Parathyroid adenoma (tissue), 2 donors: ENCODE data around the gene CADM2.

Experiments used
- H2AFZ ChIP-seq: fragments of 300-600 bp; sonication (generic); one replicate; pipeline ENCODE4 v1.7.0; 2017; ENCODE audit warnings: antibody characterized with exemption, mild to moderate bottlenecking
- H3K27ac ChIP-seq: fragments of 300-600 bp; sonication (generic); one replicate; pipeline ENCODE4 v1.7.0; 2017
- H3K27me3 ChIP-seq: fragments of 300-600 bp; sonication (generic); one replicate; pipeline ENCODE4 v1.7.0; 2017; ENCODE audit warnings: low read length; ENCODE audit not compliant: control insufficient read depth, insufficient read depth
- H3K36me3 ChIP-seq: fragments of 300-600 bp; sonication (generic); one replicate; pipeline ENCODE4 v1.7.0; 2017; ENCODE audit warnings: low read length; ENCODE audit not compliant: control insufficient read depth, insufficient read depth
- H3K4me1 ChIP-seq: fragments of 300-600 bp; sonication (generic); one replicate; pipeline ENCODE4 v1.7.0; 2017; ENCODE audit warnings: control low read depth
- H3K4me2 ChIP-seq: fragments of 300-600 bp; sonication (generic); one replicate; pipeline ENCODE4 v1.7.0; 2017; ENCODE audit warnings: low read length
- H3K4me3 ChIP-seq: fragments of 300-600 bp; sonication (generic); one replicate; pipeline ENCODE4 v1.7.0; 2017; ENCODE audit warnings: low read depth, low read length
- H3K79me2 ChIP-seq: fragments of 300-600 bp; sonication (generic); one replicate; pipeline ENCODE4 v1.7.0; 2017; ENCODE audit warnings: control low read depth
- H3K9ac ChIP-seq: fragments of 300-600 bp; sonication (generic); one replicate; pipeline ENCODE4 v1.7.0; 2017; ENCODE audit warnings: mild to moderate bottlenecking
- H3K9me3 ChIP-seq: fragments of 300-600 bp; sonication (generic); one replicate; pipeline ENCODE4 v1.7.0; 2017; ENCODE audit warnings: low read length; ENCODE audit not compliant: control insufficient read depth
- TF ChIP-seq, protein P1 (sequence below): fragments of 300-600 bp; sonication (generic); IDR thresholded peaks from one replicate; pipeline ENCODE4 v1.7.0; 2017; ENCODE audit warnings: antibody characterized with exemption, mild to moderate bottlenecking
- donor health status: primary hyperparathyroidism.

Gene CADM2

DNA sequence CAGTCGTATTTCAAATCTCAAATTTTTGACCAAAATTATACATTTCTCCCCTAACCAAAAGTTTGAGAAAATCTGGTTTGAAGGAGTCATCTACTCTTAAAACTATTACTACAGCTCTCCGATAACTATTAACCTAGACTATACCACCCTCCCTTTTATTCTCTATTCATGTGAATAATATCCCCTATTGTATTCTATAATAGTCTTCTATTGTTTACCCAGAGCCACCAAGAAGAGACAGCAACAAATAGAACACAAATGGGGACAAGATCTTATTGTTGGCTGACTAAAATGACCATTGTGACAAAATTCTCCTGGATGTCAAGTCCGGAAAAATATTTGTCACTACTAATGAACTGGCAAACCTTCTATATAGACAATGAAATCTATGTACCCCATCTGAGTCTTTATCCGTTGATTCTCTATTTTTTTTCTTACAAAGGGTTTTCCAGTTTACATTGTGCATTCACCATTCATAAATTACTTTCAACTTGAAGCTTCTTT lies 618.0 kb downstream of the CADM2 start:
- Histone ChIP-seq H3K27me3 (no peaks in the 10 kb centered on the region), H3K9ac (no peak overlapping the region), H3K79me2 (no peaks in the 10 kb centered on the region), H2AFZ (no peak overlapping the region), H3K27ac (no peak overlapping the region), H3K4me2 (no peak overlapping the region), H3K4me3 (no peak overlapping the region), H3K4me1 (no peaks in the 10 kb centered on the region), H3K9me3 (no peaks in the 10 kb centered on the region), H3K36me3 (no peaks in the 10 kb centered on the region)
- TF ChIP-seq, protein P1, sequence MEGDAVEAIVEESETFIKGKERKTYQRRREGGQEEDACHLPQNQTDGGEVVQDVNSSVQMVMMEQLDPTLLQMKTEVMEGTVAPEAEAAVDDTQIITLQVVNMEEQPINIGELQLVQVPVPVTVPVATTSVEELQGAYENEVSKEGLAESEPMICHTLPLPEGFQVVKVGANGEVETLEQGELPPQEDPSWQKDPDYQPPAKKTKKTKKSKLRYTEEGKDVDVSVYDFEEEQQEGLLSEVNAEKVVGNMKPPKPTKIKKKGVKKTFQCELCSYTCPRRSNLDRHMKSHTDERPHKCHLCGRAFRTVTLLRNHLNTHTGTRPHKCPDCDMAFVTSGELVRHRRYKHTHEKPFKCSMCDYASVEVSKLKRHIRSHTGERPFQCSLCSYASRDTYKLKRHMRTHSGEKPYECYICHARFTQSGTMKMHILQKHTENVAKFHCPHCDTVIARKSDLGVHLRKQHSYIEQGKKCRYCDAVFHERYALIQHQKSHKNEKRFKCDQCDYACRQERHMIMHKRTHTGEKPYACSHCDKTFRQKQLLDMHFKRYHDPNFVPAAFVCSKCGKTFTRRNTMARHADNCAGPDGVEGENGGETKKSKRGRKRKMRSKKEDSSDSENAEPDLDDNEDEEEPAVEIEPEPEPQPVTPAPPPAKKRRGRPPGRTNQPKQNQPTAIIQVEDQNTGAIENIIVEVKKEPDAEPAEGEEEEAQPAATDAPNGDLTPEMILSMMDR: no peak

DNA sequence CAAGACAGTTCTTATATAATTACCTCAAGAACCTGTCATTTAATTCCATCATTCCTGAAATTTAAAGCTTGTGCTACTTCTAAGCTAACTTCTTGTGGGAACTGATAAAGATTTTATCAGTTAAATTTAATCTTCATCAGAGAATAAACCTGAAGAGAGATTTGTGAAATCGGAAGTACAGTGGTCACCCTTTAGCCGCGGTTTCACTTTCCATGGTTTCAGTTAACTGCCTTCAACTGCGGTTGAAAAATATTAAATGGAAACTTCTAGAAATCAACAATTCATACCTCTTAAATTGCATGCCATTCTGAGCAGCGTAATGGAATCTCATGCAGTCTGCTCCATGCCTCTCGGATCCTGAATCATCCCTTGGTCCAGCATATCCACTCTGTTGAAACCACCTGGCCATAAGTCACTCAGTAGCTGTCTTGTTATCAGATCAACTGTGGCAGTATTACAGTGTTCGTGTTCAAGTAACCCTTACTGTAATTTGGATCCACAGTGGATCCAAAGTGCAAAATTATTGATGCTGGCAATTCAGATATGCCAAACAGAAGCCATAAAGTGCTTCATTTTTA lies 626.1 kb downstream of the CADM2 start:
- Histone ChIP-seq H3K9me3 (no peaks in the 10 kb centered on the region), H3K36me3 (no peaks in the 10 kb centered on the region), H3K79me2 (no peaks in the 10 kb centered on the region), H3K4me2 (no peak overlapping the region), H3K9ac (no peak overlapping the region), H3K4me3 (no peak overlapping the region), H3K27ac (no peak overlapping the region), H3K27me3 (no peaks in the 10 kb centered on the region), H2AFZ (no peak overlapping the region), H3K4me1 (no peaks in the 10 kb centered on the region)
- TF ChIP-seq, protein P1: no peak

DNA sequence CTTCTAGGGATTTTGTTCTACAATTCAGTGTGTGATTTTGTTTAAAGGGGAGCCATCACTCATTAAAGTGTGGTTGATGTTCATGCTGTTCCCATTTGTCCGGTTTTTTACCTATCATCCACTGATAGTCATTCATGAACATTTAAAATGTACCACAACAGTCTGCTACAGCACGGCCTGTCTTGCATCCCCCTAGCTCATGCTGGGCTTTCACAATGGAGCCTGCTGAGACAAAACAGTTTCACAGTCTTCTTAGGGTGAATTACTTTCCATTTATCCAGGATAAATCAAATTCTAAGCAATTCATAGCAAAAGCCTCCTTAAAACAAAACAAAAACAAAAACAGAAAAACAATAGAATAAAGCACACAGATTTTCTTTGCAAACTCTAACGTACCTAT lies 627.2 kb downstream of the CADM2 start:
- Histone ChIP-seq H2AFZ (no peak overlapping the region), H3K9ac (no peak overlapping the region), H3K27ac (no peak overlapping the region), H3K79me2 (no peaks in the 10 kb centered on the region), H3K4me2 (no peak overlapping the region), H3K4me1 (no peaks in the 10 kb centered on the region), H3K4me3 (no peak overlapping the region), H3K27me3 (no peaks in the 10 kb centered on the region), H3K36me3 (no peaks in the 10 kb centered on the region), H3K9me3 (no peaks in the 10 kb centered on the region)
- TF ChIP-seq, protein P1: no peak

DNA sequence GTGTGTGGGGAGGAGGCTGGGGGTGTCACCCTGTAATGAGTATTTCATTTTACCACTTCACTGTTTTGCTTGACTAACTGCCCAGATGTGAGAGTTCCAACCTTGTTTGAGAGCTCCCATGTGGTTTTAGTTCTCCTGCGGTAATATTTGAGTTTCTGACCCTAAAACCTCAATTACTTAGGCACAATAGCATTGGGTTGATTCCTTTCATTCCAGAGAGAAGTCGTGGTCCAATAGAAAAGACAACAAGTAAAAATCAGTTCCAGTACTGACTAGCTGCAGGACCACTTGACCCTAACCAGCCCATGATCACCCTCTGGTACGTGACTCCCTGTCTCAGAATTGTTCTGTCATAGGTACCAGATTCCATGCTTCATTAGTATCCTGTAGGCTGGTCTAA lies 630.4 kb downstream of the CADM2 start:
- Histone ChIP-seq H3K27ac (no peak overlapping the region), H3K79me2 (no peaks in the 10 kb centered on the region), H3K4me2 (no peak overlapping the region), H3K36me3 (no peaks in the 10 kb centered on the region), H3K9me3 (no peaks in the 10 kb centered on the region), H2AFZ (no peak overlapping the region), H3K4me1 (no peaks in the 10 kb centered on the region), H3K27me3 (no peaks in the 10 kb centered on the region), H3K4me3 (no peak overlapping the region), H3K9ac (no peak overlapping the region)
- TF ChIP-seq, protein P1: no peak

DNA sequence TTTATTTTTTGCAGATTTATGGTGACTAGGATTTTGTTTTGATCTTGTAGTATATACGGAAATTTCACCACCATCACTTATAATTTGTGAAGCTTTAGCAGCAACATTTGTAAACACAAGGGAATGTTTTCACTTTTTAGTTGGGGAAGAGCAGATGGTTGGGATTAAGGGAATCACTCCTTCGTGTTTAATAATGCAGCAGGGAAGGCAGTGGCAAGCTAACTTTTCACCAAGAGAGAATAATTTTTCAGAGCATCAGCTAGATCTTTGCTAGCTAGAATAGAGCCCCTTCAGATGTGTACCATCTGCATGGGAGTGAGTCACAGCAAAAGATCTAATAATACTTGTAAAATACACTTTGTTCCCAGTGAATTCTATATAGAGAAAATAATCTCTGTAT lies 632.7 kb downstream of the CADM2 start:
- Histone ChIP-seq H2AFZ (no peak overlapping the region), H3K4me3 (no peak overlapping the region), H3K4me1 (no peaks in the 10 kb centered on the region), H3K27me3 (no peaks in the 10 kb centered on the region), H3K36me3 (no peaks in the 10 kb centered on the region), H3K4me2 (no peak overlapping the region), H3K9ac (no peak overlapping the region), H3K27ac (no peak overlapping the region), H3K79me2 (no peaks in the 10 kb centered on the region), H3K9me3 (no peaks in the 10 kb centered on the region)
- TF ChIP-seq, protein P1: no peak
